Tibial nerve (tissue), 4 donors: ENCODE data around the gene TSNAXIP1.

Experiments used
- CTCF ChIP-seq, 5 experiments: fragments of 200-600 bp in 3 of 5; fragments of 450-650 bp in 2 of 5; sonication (generic) in 3 of 5; IDR thresholded peaks; one replicate each; pipeline ENCODE4 v1.5.1; 2016 to 2019; ENCODE audit warnings: antibody characterized with exemption in 5 of 5, mild to moderate bottlenecking in 3 of 5, moderate library complexity in 2 of 5
- EP300 ChIP-seq, 2 donors: sonication (generic); formaldehyde crosslinking; IDR thresholded peaks; one replicate each; pipeline ENCODE4 v1.6.1; 2017; ENCODE audit warnings: antibody characterized with exemption in 2 of 2, mild to moderate bottlenecking in 1 of 2
- POLR2A ChIP-seq, 2 donors: fragments of 450-650 bp; IDR thresholded peaks; one replicate each; pipeline ENCODE4 v1.6.1; 2017; ENCODE audit warnings: antibody characterized with exemption in 2 of 2, mild to moderate bottlenecking in 2 of 2, moderate library complexity in 2 of 2

GRCh38 chr16:67822511-67822910 is 15.8 kb downstream of the TSNAXIP1 start:
- TF ChIP-seq CTCF (IDR thresholded peaks at IDR 0.05): no peak
- TF ChIP-seq POLR2A (IDR thresholded peaks at IDR 0.05): no peak
- no peak for TF ChIP-seq EP300 (IDR thresholded peaks at IDR 0.05)
